CD4-positive, alpha-beta T cell treated with Interleukin-15 for 1 hour (primary cell): ENCODE measurements around the gene ATP6V0E1.
A peak's percentile ranks its signal among the peaks of the same experiment; 100 is the strongest.

ENCODE experiments used
- DNase-seq: peaks from one replicate; pipeline ENCODE4 v3.0.0-alpha.2; 2020

Gene ATP6V0E1

DNA sequence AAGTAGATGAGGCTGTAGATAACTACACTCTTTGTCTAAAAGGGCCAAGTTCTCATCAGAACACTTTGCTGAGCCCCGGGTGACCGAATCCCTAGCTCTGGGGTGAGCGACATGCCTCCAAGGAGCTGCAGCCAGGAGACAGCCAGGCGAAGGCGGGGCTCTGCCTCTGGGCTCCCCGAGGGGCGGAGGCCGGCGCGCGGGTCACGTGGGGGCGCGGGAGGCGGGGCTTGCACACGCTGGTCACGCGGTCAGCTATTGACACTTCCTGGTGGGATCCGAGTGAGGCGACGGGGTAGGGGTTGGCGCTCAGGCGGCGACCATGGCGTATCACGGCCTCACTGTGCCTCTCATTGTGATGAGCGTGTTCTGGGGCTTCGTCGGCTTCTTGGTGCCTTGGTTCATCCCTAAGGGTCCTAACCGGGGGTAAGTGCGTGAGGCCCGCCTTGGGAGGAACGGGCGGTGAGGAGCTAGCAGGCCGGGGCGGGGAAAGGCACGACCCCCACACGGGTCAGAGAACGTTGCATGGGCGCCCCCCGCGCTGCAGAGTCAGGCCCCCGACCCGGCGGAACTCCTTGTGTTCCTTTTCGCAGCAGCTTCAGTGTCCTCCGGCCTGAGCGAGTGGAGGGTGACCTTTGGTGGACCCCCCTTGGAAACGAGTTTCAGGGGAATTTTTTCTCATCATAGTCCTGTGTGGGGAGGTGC lies at the start of gene ATP6V0E1:
ATP6V0E1 (plus strand) TSS at position 230 of the 702 bp plus-strand sequence; CDS start at position 320, 90 bp downstream.
- DNase-seq: peak; percentile 92

DNA sequence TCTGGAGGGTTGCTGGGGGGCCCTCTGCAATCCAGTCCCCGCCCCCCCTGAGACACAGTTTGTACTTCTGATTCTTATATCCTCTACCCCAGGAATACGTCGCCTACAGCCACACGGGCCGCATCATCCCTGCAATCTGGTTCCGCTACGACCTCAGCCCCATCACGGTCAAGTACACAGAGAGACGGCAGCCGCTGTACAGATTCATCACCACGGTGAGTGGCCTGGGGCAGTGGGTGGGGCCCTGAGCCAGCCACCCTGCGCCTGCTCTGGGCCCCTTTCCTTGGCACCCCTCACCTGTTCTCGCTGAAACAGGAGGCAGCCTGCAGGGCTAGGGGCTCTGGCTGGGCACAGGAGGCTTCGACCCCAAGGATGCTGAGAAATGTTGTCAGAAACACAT lies 48.5 kb upstream of the ATP6V0E1 start:
- no peak for DNase-seq

DNA sequence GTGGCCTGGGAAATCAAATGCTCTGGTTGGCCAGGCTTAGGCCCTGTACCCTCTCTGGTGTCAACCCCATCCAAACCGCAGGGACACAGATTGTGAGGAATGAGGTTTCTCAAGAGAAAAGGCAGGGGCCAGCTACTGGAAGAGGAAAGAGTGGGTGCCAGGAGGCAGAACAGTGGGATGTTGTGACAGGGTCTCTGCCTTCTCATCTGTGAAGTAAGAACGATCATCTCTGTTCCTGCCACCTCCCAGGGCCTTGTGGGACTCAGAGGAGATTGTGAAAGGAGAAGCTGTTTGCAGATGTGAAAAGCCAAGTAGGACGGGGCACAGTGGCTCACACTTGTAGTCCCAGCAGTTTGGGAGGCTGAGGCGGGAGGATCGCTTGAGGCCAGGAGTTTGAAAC lies 47.2 kb upstream of the ATP6V0E1 start:
- no peak for DNase-seq

DNA sequence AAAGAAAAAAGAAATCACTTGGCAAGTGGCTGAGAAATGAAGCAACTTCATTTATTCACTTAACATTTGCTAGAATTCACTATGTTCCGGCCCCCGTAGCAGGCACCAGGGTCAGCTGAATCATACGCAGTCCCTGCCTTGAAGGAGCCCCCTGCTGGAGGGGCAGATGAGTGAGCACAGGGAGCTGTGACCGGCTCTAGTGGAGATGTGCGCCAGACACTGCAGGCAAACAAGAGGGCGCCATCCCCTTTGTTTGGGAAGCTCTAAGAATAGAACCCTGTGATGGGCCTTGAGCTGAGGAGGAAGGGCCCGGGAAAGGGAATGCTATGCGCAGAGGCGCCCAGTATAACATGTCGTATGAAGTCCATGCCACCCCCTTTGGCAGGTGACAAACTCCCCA lies 44.5 kb upstream of the ATP6V0E1 start:
- DNase-seq: no peak

DNA sequence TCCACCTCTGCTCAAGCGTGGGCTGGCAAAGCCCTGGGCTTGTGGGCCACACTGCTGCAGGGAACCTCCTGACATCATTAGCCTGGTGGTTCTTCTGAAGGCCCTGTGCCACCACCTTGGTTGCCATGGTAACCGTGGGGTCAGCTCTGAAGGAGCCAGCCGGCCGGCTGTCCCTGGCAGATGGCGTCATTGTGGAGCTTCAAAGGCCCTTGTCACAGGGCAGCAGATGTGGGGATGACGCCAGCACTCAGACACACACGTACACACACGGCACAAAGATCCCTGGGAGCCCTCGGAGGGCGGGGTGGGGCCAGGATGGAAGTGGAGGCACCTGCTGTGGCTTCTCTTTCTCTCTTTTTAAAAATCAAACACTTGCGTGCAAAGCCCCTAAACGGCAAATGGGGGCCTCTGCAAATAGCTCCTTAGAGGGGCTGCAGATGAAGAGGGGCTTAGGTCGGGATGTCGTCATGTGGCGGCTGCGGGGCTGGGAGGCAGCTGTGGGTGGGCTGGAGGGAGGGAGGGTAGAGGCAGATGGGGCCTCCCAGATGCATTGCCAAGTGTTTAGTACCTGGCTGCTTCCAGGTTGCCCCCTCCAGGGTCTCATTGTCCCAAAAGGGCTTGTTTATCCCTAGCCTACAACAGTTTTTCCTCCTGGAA lies 43.8 kb upstream of the ATP6V0E1 start:
- no peak for DNase-seq

DNA sequence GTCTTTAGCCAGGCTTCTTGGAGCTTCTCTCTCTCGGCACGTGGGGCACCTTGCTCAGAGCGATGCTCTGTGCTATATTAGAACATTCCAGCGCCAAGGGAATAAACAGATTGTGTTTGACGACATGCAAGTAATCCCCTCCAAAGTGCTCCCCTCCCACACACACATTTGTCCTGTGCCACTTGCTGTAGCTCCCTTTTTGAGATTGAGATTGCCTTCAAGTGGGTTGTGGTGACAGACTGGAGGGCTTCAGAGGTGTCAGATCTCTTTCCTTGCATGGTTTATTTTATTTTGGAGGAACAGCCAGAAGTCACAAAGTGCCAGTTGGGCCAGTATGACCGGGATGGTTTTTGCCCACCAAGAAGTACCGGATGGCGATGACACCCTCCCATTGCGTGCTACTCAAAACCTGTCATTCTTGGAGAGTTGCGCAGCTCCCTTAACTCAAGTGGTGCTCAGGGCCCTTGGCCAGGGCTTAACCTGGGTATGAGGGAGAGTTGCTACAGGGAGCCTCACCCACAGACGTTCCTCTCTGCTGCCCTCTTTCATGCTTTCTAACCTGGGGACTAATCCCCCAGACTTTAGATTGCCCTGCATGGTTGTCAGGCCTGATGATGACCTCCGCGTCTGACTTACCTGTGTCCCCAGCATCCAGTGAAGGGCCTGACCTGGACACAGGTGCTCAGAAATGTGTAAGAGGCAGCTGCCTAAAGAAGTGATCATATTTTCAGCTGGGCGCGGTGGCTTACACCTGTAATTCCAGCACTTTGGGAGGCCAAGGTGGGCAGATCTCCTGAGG lies 43.1 kb upstream of the ATP6V0E1 start:
- DNase-seq: no peak

DNA sequence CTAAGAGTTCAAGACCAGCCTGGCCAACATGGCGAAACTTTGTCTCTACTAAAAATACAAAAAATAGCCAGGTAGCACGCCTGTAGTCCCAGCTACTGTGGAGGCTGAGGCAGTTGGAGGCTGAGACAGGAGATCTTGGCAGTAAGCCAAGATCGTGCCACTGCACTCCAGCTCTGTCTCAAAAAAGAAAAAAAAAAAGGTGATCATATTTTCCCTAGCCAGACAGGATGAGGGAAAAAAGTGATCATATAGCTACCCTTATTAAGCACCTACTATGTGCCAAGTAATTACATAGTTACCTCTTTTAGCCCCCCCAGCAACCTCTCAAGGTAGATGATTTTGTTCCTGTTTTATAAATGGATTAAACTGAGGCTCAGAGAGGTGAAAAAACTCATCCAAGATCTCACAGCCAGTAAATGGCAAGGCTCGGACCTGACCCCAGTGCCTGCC lies 42.5 kb upstream of the ATP6V0E1 start:
- no peak for DNase-seq

DNA sequence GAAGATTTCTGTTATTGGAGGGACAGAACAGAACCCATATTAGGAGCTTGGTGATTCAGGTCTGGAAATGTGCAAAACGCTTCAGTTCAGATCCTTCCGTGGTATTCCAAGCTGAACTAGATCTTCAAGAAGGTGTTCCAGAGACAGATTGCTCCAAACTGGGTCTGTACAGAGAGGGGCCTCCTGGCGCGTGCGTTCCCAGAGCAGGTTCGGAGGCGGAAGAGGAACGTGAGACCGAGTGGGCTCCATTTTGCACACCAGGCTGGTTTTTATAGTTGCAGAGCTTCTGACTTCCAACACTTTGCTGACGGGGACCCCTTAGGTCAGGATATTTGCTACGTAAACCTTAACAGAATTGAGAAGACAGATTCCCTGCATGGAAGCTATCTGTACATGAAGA lies 41.0 kb upstream of the ATP6V0E1 start:
- no peak for DNase-seq

DNA sequence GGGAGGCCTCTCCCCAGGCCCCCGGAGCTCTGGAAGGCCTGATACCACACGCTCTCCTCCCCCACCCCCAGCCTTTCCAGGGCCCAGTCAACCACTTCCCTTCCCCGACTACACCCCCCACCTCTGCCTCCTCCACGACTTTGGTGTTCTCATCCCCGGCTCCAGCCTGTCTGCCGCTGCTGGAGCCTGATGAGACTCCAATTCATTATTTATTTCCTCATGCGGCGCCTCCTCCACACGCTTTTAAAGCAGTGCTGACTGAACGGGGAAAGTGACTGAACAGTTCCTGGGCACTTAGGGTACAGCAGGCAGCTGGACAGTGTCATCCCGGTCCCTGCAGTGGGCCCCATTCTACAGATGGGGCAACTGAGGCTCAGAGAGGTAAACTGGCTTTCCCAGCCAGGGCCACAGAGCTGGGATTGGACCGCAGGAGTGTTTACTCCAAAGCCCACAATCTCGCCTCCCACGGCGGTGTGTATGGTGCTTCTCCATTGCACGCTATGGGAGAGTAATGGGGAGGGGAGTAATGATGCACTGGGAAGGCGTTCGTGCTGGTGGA lies 40.2 kb upstream of the ATP6V0E1 start:
- DNase-seq: no peak

DNA sequence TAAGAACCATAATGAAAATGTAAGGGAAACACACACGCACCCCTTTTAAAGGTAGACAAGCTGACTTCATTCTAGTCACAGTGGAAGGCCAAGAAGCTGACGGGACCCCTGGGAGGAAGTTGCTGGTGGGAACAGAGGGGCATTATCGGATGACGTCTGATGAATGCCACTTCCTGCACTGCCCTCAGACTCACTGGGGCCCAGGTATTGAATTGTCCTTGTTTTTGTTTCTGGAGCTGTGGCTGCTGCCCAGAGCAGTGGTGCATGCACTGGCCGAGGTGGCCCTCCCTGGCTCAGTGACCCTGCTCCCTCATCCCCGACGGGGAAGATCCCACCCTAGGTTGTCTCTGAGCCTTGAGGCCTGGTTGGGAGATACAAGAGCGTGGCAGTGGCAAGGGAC lies 39.7 kb upstream of the ATP6V0E1 start:
- no peak for DNase-seq

DNA sequence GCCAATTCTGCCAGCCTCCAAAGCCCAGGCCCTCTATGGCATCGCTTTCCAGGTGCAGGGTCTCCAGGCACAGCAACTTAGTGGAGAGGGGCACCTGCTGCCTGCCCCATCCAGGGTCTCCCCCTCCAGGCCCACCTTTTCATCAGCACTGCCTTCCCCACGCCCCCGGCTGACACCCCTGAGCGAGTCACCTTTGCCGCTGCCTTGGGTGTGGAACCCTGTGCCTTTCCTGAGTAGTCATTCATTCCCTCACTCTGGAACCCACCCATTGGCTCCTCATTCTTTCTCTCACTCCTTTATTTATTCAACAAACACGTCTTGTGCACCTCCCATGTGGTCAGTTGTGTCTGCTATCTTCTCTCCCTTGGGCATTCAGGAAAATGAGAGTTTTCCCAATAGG lies 38.8 kb upstream of the ATP6V0E1 start:
- DNase-seq: no peak

DNA sequence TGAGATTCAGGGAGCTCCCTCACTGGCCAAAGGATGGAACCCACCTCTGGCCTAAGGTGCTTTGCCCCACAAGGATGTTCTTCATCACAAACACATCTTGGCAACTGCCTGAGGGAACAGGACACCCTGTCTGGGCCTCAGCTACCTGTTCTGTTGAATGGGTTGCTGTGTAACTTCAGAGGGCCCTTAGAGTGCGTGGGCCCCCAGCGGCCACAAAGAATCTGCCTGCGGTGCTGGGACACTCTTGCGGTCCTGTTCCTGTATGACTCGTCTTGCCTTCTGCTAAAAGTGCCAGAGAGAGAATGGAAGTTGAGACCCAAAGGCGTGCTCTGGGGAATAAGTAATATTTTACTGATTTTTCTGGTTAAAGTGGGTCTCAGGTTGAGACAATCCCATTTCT lies 38.4 kb upstream of the ATP6V0E1 start:
- no peak for DNase-seq

DNA sequence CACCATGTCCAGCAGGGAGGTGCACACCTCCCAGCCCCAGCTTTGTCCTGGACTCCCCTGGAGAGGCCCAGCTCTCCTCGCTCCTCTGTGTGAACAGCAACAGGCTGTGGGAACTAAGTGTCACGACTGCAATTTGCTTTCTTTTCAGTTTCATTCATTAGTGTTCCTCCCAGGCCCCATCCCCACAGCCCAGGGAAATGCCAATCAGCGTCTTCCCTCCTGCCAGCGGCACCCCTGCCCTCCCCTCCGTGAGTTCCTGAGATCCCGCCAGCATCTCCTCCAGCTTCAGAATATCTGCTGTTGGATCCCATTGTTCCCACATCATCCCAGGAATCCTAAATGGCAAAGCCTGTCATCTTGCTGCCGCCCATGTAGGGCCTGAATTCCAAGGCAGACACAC lies 37.4 kb upstream of the ATP6V0E1 start:
- no peak for DNase-seq

DNA sequence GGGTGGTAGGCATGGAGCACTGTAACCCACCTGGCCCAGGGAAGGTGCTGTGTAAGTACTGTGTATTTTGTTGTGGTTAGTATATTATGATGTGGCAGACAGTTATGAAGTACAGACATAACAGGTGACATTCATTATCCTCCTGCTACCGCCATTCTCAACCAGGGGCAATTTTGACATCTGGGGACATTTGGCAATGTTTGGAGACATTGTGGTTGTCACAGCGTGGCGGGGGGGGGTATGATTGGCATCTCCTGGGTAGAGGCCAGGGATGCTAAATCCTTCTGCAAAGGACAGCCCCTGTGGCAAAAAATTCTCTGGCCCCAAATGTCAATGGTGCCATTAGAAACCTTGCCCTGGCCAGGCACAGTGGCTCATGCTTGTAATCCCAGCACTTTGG lies 34.1 kb upstream of the ATP6V0E1 start:
- DNase-seq: no peak

DNA sequence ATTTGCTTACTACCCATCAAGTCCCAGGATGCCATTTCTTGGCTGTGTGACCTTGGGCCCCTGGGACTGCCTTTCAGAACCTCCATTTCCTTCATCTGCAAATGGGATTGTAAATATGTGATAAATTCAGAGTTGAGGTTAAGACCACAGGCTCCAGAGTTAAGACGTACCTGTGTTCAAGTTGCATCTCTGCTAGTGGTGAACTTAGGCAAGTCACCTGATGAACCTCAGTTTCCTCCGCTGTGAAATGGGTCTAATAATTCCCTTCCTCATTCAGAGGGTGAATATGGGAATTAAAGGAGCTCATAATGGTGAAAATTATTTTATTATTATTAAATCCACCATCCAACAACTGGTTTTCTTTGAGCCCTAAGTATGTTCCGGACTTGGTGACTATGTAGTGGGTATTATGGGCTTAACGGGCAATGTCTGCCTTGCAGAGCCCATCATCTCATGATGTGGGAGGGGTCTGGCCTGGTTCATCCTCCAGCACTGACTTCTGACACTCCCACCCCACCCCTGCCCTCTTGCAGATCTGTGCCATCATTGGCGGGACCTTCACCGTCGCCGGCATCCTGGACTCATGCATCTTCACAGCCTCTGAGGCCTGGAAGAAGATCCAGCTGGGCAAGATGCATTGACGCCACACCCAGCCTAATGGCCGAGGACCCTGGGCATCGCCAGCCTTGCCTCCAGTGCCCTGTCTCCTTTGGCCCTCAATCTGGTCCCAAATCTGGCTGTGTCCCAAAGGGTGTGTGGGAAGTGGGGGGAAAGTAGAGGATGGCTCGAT lies 33.2 kb upstream of the ATP6V0E1 start:
- no peak for DNase-seq

DNA sequence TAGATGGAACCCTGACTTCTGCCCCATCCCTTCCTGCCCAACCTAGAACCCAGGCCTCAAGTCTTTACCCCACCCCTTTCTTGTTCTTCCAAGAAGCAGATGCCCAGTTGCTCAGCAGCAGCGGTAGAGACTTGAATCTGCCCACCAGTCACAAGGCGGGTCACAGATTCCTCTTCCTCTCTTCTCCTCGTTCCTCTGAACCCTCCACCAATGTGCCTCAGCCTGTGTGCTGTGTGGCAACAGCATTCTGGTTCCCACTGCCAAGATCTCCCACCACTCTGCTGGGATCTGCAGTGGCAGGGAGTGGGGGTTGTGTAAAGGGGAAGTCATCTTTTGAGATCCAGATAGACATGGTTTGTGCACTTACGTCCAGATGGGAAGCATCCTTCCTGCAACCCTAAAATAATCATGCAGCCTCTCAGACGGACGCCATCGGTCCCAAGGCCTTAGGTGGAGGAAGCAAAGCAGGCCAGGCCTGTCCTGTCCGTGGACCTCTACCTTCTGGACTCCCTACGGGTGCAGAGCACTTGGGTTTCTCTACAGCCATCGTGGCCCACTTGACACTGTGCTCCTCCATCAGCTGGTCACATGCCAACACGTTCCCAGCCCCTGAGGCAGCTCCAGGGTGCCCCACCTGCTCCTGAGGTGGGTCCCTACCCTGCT lies 32.1 kb upstream of the ATP6V0E1 start:
- no peak for DNase-seq

DNA sequence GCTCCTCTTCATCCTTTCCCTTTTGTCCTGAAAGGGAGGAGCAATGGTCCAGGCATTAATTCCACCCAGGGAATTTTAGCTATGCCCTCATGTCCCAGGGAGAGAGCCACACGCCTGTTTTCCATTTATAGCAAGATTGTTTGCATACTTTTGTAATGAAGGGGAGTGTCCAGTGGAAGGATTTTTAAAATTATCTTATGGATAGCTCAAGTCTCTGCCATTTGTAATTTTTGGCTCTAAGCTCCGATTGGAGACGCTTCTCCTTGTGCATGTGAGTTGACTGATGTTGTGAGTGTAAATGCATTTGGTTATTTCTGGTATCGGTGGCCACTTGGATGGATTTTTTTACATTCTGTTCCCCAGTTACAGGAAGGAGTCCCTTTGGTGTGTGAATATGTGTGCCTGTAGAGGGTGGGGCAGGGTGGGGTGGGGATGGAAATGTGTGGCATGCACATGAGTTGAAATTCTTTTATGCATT lies 31.5 kb upstream of the ATP6V0E1 start:
- no peak for DNase-seq

DNA sequence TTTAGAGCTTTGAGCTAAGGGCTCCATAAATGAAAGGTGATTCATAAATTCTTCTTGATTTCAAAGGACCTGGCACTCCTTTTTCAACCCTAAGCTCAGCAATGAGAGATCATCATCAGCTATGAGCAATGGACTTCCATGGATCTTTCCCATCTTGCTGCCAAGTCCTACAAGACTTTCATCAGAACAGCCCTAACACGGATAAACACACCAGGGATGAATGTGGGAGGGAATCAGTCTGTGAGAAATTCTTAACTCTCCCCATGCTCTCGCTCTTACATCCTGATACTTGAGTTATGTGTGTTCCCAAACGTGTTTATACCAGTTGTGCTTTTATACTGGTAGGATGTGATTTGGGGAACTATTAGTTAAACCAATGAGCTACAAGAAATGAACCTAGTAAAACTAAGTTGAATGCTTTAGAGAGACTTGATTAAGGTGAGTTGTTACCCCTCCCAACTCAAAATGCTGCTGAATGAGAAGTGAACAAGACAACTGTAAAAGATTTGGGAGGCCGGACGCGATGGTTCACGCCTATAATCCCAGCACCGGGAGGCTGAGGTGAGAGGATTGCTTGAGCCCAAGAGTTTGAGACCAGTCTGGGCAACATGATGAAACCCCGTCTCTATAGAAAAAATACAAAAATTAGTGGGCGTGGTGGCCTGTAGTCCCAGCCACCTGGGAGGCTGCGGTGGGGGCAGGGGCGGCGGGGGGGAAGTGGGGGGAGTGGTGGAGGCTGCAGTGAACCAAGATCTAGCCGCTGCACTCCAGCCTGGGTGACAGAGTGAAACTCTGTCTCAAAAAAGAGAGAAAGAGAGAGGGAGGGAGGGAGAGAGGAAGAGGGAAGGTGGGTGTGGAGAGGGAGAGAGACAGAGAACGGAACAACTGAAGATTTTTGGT lies 29.5 kb upstream of the ATP6V0E1 start:
- DNase-seq: no peak

DNA sequence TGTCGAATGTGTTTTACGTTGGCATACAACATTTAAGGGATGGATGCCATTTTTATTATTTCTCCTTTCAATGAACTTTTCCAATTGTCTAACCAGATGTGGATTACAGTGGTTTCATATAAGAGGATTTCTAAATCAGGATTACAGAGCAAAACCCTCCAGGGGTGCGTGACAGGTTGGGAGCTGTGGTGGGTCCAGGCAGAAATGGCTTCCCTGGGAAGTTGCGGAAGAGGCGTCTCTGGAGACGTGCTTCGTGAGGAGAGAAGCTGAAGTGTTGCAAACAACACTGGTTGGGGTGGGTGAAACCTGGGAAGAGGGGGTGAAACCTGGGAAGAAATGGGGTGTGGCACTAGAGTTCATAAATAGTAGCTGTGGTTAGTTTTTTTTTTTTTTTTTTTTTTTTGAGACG lies 28.8 kb upstream of the ATP6V0E1 start:
- DNase-seq: no peak

DNA sequence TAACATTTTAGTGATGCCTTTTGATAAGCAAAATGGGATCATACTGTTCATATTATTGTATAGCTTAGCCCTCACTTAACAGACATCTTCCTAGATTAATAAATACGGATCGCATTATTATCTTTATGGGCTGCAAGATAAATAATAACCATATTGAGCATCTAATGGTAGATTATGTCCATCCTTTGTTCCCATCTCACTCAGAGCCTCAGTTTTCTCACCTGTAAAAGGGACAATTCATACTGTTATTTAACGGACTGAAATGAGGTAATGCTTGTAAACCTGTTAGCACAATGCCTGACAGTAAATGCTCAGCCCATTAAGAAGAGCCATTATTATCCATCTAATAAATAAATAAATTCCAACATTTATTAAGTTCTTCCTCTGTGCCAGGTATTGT lies 27.3 kb upstream of the ATP6V0E1 start:
- DNase-seq: no peak

DNA sequence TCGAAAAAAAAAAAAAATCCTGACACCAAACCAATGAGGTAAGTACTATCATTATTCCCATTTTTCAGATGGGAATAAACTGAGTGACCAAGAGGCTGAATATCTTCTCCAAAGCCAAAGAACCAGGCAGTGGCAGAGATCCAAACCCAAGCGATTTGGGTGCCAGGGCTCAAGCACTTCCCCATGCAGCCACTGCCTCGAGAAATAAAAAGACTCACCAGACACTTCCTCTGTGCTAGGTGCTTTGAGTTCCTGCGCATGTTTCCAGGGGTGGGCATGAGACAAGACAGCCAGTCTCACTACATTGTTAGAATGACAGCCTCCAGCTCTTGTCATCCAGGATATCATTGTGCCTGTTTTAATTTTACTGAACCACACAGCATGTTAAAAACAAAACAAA lies 26.6 kb upstream of the ATP6V0E1 start:
- no peak for DNase-seq
